Smooth muscle cell (in vitro differentiated cells): Measurements from ENCODE around the gene OTUD7B. TPM values are rescaled to one million over a fixed set of nuclear protein-coding genes. Genes with fewer than 3 reads are reported as not detected.
A peak's percentile ranks its signal among the peaks of the same experiment; 100 is the strongest.

Source experiments
- DNase-seq: peaks from one replicate; lab custom pipeline; 2025; ENCODE audit not compliant: unreplicated experiment; lab: John Stamatoyannopoulos, UW
- H2AFZ ChIP-seq: fragments of 200-600 bp; sonication (generic); 2 replicates; pipeline ENCODE4 v1.6.0; 2016; ENCODE audit warnings: antibody characterized with exemption, low read depth, mild to moderate bottlenecking
- H3F3A ChIP-seq: fragments of 200-600 bp; sonication (generic); 2 replicates; pipeline ENCODE4 v1.6.0; 2017; ENCODE audit warnings: antibody characterized with exemption, low read depth
- H3K27ac ChIP-seq: fragments of 200-600 bp; sonication (generic); 2 replicates; pipeline ENCODE4 v1.5.1; 2016; ENCODE audit warnings: low read depth, mild to moderate bottlenecking
- H3K27me3 ChIP-seq: fragments of 200-600 bp; sonication (generic); 2 replicates; pipeline ENCODE4 v1.6.1; 2016; ENCODE audit warnings: low read depth, mild to moderate bottlenecking
- H3K36me3 ChIP-seq: fragments of 200-600 bp; sonication (generic); 2 replicates; pipeline ENCODE4 v1.5.1; 2016; ENCODE audit warnings: low read depth
- H3K4me1 ChIP-seq: fragments of 200-600 bp; sonication (generic); 2 replicates; pipeline ENCODE4 v1.5.1; 2016; ENCODE audit warnings: low read depth
- H3K4me2 ChIP-seq: fragments of 200-600 bp; sonication (generic); 2 replicates; pipeline ENCODE4 v1.6.0; 2016; ENCODE audit warnings: mild to moderate bottlenecking
- H3K4me3 ChIP-seq: fragments of 200-600 bp; sonication (generic); 2 replicates; pipeline ENCODE4 v1.5.1; 2016; ENCODE audit warnings: mild to moderate bottlenecking
- H3K79me2 ChIP-seq: fragments of 200-600 bp; sonication (generic); 2 replicates; pipeline ENCODE4 v1.6.0; 2016; ENCODE audit warnings: low read depth, mild to moderate bottlenecking
- H3K9ac ChIP-seq: fragments of 200-600 bp; sonication (generic); 2 replicates; pipeline ENCODE4 v1.6.0; 2016; ENCODE audit warnings: low read depth
- H3K9me3 ChIP-seq: fragments of 200-600 bp; sonication (generic); replicated peaks from 2 replicates; pipeline ENCODE4 v1.5.1; 2016; ENCODE audit warnings: low read depth
- H4K20me1 ChIP-seq: fragments of 200-600 bp; sonication (generic); 2 replicates; pipeline ENCODE4 v1.6.0; 2016; ENCODE audit warnings: low read depth
- WGBS: methylation state at CpG from one replicate; pipeline ENCODE4 v1.1.7; 2016; ENCODE audit warnings: low lambda C conversion rate; 5-methylcytosine and 5-hydroxymethylcytosine counted together
- polyA plus RNA-seq: library from polyadenylated mRNA; unstranded; fragments of >200 nt; fragmentation: Nextera tagmentation; extraction: Ambion mirVana; gene quantifications from 2 replicates; pipeline ENCODE4 v1.2.1, GENCODE V29; 2016
- total RNA-seq: library from RNA; depleted of rRNA; stranded (reverse); fragments of >200 nt; gene quantifications from 2 replicates; pipeline ENCODE4 v1.2.3, GENCODE V29; 2014
- TF ChIP-seq, protein P1 (sequence below): fragments of 200-600 bp; sonication (generic); IDR thresholded peaks from 2 replicates; pipeline ENCODE4 v1.5.1; 2017; ENCODE audit warnings: borderline replicate concordance, mild to moderate bottlenecking, antibody characterized with exemption; ENCODE audit not compliant: insufficient read depth, poor library complexity, severe bottlenecking

Gene OTUD7B
- total and polyA plus RNA-seq, 2 experiments from 2014 or later, result 1.9 to 16.1 TPM

- Histone ChIP-seq H3K9ac (no peak overlapping the region), H3F3A (peaks cover 3% of the 10 kb centered on the region), H2AFZ (no peak overlapping the region), H3K9me3 (no peaks in the 10 kb centered on the region), H3K4me2 (no peak overlapping the region), H4K20me1 (peaks cover 14% of the 10 kb centered on the region), H3K4me3 (no peak overlapping the region), H3K27ac (no peak overlapping the region), H3K79me2 (peaks cover 26% of the 10 kb centered on the region), H3K36me3 (peaks cover 14% of the 10 kb centered on the region), H3K27me3 (no peaks in the 10 kb centered on the region), H3K4me1 (peaks cover 12% of the 10 kb centered on the region)
- DNase-seq, result no peak
- 96% methylated on average over 10 of the region's 10 CpGs for WGBS
- TF ChIP-seq, protein P1, sequence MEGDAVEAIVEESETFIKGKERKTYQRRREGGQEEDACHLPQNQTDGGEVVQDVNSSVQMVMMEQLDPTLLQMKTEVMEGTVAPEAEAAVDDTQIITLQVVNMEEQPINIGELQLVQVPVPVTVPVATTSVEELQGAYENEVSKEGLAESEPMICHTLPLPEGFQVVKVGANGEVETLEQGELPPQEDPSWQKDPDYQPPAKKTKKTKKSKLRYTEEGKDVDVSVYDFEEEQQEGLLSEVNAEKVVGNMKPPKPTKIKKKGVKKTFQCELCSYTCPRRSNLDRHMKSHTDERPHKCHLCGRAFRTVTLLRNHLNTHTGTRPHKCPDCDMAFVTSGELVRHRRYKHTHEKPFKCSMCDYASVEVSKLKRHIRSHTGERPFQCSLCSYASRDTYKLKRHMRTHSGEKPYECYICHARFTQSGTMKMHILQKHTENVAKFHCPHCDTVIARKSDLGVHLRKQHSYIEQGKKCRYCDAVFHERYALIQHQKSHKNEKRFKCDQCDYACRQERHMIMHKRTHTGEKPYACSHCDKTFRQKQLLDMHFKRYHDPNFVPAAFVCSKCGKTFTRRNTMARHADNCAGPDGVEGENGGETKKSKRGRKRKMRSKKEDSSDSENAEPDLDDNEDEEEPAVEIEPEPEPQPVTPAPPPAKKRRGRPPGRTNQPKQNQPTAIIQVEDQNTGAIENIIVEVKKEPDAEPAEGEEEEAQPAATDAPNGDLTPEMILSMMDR, result no peak
These were observed 86.9 kb downstream of the OTUD7B start for GRCh38 chr1:149923626-149924025.

DNA sequence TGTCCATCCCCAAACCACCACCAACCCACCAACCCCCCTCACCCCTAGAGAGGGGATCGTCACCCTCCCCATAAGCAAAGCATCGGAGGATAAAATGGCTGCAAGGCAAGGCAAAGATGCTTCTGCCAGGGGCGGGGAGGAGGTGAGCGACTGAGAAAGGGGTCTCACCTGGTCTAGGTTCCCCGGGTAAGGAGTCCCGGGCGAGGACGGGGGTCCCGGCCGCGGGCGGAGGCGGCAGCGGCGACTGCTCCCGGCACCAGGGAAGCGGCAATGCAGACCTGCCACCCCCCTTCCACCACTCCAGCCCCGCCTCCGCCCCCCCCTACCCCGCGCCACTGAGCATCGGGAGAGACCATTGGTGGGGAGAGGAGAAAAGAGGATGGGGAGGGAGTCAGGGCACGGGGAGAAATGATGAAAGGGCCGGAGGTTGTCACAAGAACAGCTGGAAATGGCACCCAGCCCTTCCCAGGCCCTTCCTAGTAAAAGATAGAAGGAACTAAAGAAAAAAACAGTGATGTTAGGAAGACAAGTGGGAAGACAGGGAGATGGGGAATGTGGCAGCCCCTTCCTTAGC, 92.9 kb downstream of the OTUD7B start, which contains the start of gene SV2A:
Gene SV2A, minus strand, starts transcription at position 274 of the 574 bp plus-strand sequence. CDS start 4,004 bp downstream, outside the sequence.
- H3K9ac ChIP-seq, result peak within 1 kb of the TSS; percentile 62
- 1% methylated on average over 22 of the region's 24 CpGs for WGBS
- no peaks in the 10 kb centered on the region for H3K36me3 ChIP-seq
- H3F3A ChIP-seq, result no peaks in the 10 kb centered on the region
- DNase-seq, result peak; percentile 13
- peak within 1 kb of the TSS; percentile 99 for H3K4me2 ChIP-seq
- no peaks in the 10 kb centered on the region for H3K9me3 ChIP-seq
- peak within 1 kb of the TSS; percentile 82 for H2AFZ ChIP-seq
- H4K20me1 ChIP-seq, result no peaks in the 10 kb centered on the region
- H3K27me3 ChIP-seq, result no peaks in the 10 kb centered on the region
- H3K4me3 ChIP-seq, result peak within 1 kb of the TSS; percentile 89
- TF ChIP-seq, protein P1, result no peak
- H3K27ac ChIP-seq, result no peak within 1 kb of the TSS
- H3K4me1 ChIP-seq, result peaks cover 12% of the 10 kb centered on the region
- peaks cover 8% of the 10 kb centered on the region for H3K79me2 ChIP-seq

DNA sequence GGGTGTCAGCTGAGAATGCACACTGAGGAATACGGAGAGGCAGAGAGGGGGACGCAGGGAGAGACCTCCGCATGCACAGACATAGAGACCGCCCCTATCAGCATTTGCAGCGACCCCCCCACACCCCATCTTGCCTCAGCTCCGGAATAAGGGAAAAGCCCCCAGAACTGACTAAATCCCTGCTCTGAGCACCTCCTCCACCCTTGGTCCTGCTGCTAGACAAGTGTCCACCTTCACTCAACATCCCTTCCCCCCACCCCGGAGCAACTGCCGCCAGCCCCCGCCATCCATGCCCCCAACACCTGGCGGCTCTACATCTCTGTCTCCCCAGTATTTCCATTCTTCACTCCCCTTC, 93.7 kb downstream of the OTUD7B start:
- Histone ChIP-seq H3K4me3 (peak overlapping the region; percentile 89), H3K27me3 (no peaks in the 10 kb centered on the region), H3K79me2 (peaks cover 8% of the 10 kb centered on the region), H3K4me1 (peaks cover 12% of the 10 kb centered on the region), H3K27ac (no peak overlapping the region), H3K9me3 (no peaks in the 10 kb centered on the region), H3K36me3 (no peaks in the 10 kb centered on the region), H2AFZ (peak overlapping the region; percentile 82), H3K4me2 (peak overlapping the region; percentile 99), H3F3A (no peaks in the 10 kb centered on the region), H3K9ac (no peak overlapping the region), H4K20me1 (no peaks in the 10 kb centered on the region)
- TF ChIP-seq, protein P1, result no peak
- WGBS, result 8% methylated on average over 5 of the region's 10 CpGs
- no peak for DNase-seq
